Fibroblast of the aortic adventitia (primary cell): ENCODE data around the gene COMMD3. TPM values are rescaled to one million over a fixed set of nuclear protein-coding genes. Genes with fewer than 3 reads are reported as not detected.

Experiments
- DNase-seq: peaks from one replicate; pipeline ENCODE4 v3.0.0-alpha.2; 2010; ENCODE audit warnings: low read depth
- H3K4me3 ChIP-seq: 2 replicates; pipeline ENCODE4 v1.5.1; 2011; ENCODE audit warnings: low read depth, mild to moderate bottlenecking, control low read depth, low read length, moderate library complexity
- total RNA-seq: library from RNA; depleted of rRNA; stranded (reverse); fragments of >200 nt; gene quantifications from 2 replicates; pipeline ENCODE4 v1.2.3, GENCODE V29; 2012; ENCODE audit warnings: low replicate concordance
- TF ChIP-seq, protein P1 (sequence below): IDR thresholded peaks from 2 replicates; pipeline ENCODE4 v1.5.1; 2011; ENCODE audit warnings: mild to moderate bottlenecking, low read length, control low read depth, inconsistent platforms; ENCODE audit not compliant: insufficient read depth

Gene COMMD3
- total RNA-seq: 56.9 and 57.7 TPM in 2 replicates

DNA sequence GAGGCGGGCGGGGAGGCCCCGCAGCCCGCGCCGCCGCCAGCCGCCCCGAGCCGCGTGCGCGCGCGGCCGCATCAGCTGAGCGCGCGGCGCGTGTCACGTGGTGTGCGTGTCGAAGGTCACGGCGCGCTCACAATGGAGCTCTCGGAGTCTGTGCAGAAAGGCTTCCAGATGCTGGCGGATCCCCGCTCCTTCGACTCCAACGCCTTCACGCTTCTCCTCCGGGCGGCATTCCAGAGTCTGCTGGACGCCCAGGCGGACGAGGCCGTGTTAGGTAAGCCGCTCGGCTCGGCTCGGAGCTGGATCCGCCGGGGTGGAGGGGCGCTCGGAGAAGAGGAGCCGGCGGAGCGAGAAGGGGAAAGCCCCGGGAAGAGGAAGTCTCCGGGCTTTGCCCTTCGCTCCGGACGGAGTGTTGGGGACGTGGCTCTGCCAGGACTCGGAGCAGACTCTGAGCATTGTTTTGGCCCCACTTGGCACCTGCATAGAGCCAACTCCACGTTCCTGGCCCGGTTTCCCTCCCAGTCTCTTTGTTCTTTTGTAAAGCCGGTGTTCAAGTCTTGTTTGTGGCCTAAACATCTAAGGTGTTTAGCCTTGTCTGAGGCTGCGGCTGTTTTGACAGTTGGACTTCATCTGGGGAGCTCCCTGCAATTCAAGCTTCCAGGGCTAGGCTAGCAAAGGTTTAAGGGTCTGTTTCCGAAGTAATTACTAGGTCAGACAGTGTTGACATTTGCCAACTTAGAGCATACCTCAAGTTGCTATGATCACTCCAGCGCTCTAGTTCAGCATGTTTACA, at the start of gene COMMD3:
TSS of gene COMMD3 (plus strand) at position 103 of the 790 bp plus-strand sequence. CDS start at position 133, 30 bp downstream.
- TF ChIP-seq, protein P1, sequence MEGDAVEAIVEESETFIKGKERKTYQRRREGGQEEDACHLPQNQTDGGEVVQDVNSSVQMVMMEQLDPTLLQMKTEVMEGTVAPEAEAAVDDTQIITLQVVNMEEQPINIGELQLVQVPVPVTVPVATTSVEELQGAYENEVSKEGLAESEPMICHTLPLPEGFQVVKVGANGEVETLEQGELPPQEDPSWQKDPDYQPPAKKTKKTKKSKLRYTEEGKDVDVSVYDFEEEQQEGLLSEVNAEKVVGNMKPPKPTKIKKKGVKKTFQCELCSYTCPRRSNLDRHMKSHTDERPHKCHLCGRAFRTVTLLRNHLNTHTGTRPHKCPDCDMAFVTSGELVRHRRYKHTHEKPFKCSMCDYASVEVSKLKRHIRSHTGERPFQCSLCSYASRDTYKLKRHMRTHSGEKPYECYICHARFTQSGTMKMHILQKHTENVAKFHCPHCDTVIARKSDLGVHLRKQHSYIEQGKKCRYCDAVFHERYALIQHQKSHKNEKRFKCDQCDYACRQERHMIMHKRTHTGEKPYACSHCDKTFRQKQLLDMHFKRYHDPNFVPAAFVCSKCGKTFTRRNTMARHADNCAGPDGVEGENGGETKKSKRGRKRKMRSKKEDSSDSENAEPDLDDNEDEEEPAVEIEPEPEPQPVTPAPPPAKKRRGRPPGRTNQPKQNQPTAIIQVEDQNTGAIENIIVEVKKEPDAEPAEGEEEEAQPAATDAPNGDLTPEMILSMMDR: no peak
- H3K4me3 ChIP-seq: peak within 1 kb of the TSS; percentile 73
- peak; percentile 89 for DNase-seq

DNA sequence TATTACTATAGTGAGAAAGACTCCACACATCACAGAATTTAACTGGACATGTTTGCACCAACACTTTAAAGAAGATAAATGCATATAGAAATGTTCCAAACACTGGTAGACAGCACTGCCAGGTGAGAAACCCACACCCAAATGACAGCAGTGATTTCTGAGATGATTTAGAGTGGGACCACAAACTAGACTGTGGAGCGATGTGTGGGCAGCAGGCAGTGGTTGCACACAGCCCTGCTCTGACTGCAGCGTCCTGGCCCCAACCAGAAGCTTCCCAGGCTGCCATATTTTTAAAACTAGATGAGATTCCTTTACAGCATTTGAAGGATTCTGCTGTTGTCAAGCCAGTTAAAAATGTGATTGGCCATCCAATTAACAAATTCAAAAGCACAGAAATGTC, 47.7 kb upstream of the COMMD3 start:
- no peak overlapping the region for H3K4me3 ChIP-seq
- TF ChIP-seq, protein P1: no peak
- DNase-seq: no peak

DNA sequence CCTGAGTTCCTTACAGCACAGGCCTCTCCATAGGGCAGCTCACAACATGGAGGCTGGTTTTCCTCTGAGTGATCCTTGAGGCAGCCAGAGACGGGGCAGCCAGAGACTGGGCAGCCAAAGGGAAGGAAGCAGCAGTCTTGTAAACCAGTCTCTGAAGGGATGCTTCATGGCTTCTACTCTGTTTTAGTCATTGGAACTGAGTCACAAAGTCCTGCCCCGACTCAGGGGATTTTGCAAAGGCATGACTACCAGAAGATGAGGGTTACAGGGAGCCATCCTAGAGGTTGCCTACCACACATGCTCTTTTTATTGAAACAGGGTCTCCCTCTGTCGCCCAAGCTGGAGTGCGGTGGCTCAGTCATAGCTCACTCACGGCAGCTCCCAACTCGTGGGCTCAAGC, 44.4 kb upstream of the COMMD3 start:
- TF ChIP-seq, protein P1: no peak
- no peak overlapping the region for H3K4me3 ChIP-seq
- no peak for DNase-seq

DNA sequence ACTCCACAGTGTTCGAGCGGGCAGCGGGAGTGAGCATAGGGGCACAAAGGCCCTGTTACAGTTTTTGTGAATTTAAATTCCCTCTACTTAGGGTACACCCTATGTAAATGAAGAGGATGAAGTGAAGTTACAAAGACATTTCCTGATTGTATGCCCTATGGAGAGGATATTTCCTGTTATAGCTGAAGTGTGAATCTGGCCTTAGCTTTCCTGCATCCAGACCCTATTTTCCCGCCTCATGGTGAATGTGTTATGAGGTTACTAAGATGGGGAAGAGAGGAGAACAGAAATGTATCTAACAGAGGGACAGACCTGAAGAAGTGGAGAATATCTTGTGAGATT, 37.8 kb upstream of the COMMD3 start:
- H3K4me3 ChIP-seq: no peak overlapping the region
- DNase-seq: no peak
- TF ChIP-seq, protein P1: no peak

DNA sequence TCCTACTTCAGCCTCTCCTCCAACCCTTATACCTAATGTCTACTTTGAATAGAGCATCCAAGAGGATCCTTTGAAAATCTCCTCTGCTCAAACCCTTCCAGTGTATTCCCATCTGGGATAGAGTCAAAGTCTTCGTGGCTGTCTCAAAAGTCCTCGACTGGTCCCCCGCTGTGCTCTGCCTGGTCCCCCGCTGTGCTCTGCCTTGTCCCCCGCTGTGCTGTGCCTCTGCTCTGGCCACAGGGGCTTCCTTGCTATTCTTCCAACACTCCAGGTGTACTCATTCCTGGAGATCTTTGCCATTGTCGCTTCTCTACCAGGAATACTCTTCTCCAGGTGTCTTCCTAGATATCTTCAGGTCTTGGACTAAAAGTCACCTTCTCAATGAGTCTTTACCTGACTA, 36.1 kb upstream of the COMMD3 start:
- TF ChIP-seq, protein P1: no peak
- DNase-seq: no peak
- H3K4me3 ChIP-seq: no peak overlapping the region

DNA sequence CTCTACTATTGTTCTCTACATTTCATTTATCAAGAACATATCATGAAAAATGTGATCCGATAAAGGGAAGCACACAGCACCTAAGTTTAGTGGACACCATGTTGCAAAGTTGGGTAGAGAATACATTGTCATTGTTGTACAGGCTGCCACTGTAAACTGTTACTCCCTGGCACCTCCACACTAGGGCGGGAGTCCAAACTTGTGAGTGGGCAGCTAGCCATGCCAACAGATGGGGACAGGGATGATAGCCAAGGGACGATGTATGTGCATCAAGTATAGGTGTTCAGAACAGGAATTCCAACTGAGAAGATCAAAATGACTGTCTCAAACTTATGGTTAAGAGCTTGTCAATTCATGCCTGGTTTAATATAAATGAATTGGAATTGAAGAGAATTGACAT, 31.1 kb upstream of the COMMD3 start:
- H3K4me3 ChIP-seq: no peak overlapping the region
- TF ChIP-seq, protein P1: no peak
- DNase-seq: no peak

DNA sequence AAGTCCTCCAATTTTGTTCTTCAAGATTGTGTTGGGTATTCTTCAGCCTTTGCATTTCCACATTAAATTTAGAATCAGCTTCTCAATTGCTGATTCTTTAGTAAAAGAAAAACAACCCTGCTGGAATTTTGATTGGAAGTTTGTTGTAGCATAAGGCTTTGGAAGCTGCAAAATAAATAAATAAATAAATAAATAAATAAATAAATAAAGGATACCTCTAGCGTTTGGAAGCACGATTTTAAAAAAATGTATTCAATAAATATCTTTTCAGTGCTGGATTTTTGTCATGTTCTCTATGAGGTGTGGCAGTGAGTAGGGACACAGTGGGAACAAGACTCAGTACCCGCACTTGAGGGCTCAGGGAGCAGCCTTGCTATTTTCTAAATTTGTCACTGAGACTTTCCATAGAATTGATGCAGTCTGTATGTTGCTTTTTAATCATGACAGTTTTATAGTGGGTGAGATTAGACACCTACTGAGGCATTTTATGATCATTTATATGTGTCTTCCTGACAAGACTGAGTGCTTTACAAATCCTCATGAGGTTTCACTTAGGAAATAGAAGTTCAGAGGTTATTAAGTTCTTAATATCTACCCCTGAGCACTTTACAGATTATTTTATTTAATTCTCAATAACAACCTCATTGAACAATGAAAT, 22.3 kb upstream of the COMMD3 start:
- H3K4me3 ChIP-seq: no peak overlapping the region
- no peak for DNase-seq
- TF ChIP-seq, protein P1: no peak
